ENCODE measurements around the gene TSPAN11. TPM values are rescaled to one million over a fixed set of nuclear protein-coding genes. Genes with fewer than 3 reads are reported as not detected.

TSPAN11 gene
- total RNA-seq, 2 experiments from 2014 or later: not detected

- Mint-ChIP-seq H3K27ac (no peak overlapping the region), H3K9me3 (no peaks in the 10 kb centered on the region), H3K27me3 (peaks cover 3% of the 10 kb centered on the region), H3K4me3 (no peak overlapping the region), H3K4me1 (no peaks in the 10 kb centered on the region), H3K36me3 (no peaks in the 10 kb centered on the region)
- POLR2A ChIA-PET: no interaction called here
- no peak for DNase-seq
- no peak for ATAC-seq (ENCODE audit: low read depth)
Measured at GRCh38 chr12:30970559-30971197, 44.1 kb downstream of the TSPAN11 start.

- Mint-ChIP-seq H3K9me3 (no peaks in the 10 kb centered on the region), H3K4me1 (no peaks in the 10 kb centered on the region), H3K27ac (no peak overlapping the region), H3K27me3 (peaks cover 3% of the 10 kb centered on the region), H3K4me3 (no peak overlapping the region), H3K36me3 (no peaks in the 10 kb centered on the region)
- no peak for ATAC-seq (ENCODE audit: low read depth)
- DNase-seq: no peak
- POLR2A ChIA-PET: no interaction called here
Measured at GRCh38 chr12:30972035-30972434, 45.5 kb downstream of the TSPAN11 start.

DNA sequence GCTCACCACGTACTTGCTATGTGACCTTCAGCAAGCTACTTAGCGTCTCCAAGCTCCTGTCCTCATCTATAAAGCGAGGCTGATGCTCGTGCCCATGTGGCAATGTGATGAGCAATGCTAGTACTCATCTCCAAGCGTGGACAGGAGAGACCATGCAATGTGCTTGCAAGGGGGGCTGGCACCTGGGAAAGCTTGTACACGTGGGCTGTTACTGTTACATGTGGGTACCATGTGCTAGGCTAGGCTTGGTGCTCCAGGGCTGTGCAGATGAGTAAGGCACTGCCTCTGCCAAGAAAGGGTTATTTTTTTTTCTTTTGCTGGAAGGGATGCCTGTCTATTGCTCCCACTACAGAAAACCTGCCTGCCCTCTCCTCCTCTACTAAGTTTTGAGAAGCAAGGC, 46.6 kb downstream of the TSPAN11 start:
- H3K4me1 Mint-ChIP-seq: no peaks in the 10 kb centered on the region

GRCh38 chr12:30973830-30974229, 47.3 kb downstream of the TSPAN11 start:
- H3K9me3 Mint-ChIP-seq: no peaks in the 10 kb centered on the region
- H3K4me3 Mint-ChIP-seq: no peak overlapping the region
- POLR2A ChIA-PET: no interaction called here
- peaks cover 2% of the 10 kb centered on the region for H3K27me3 Mint-ChIP-seq
- ATAC-seq (ENCODE audit: low read depth): no peak
- H3K27ac Mint-ChIP-seq: no peak overlapping the region
- H3K4me1 Mint-ChIP-seq: no peaks in the 10 kb centered on the region
- H3K36me3 Mint-ChIP-seq: no peaks in the 10 kb centered on the region
- DNase-seq: no peak

More for the DNA sequence above, 46.6 kb downstream of the TSPAN11 start:
- POLR2A ChIA-PET: no interaction called here
- Mint-ChIP-seq H3K36me3 (no peaks in the 10 kb centered on the region), H3K9me3 (no peaks in the 10 kb centered on the region), H3K27ac (no peak overlapping the region), H3K27me3 (peaks cover 3% of the 10 kb centered on the region), H3K4me3 (no peak overlapping the region)
- no peak for DNase-seq
- no peak for ATAC-seq (ENCODE audit: low read depth)

DNA sequence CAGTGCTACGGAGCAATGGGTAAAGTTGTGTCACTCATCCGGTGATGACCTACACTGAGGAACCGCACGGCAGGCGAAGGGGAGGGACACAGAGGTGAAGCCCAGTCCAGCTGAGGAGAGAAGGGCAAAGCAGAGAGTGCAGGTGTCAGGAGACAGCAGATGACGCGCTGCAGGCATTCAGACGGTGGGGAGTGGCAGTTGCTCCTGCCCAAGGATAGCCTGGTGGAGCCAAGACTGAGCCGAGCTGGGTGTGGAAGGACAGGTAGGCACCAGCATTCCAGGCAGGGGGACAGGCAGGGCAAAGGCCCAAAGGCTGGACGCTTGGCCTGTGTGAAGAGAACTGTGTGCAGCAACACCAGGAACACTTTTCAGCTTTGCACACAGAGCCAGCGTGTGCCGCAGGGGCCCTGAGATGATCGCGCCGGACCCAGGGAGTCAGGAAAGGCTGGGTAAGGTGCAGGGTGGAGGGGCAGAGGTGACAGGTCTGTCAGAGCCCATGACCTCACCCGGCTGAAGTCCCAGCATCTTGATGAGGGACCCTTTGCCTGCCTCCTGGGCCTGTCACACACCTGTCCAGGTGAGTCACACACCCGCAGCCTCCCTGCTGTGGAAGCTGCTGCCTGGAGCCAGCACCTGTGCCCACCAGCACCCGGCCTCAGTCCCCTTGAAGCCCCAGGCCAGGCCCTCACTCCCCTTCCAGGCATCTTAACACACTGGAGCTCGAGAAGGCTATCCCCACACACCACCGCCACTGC, 48.4 kb downstream of the TSPAN11 start:
- no peak overlapping the region for H3K4me3 Mint-ChIP-seq
- H3K9me3 Mint-ChIP-seq: no peaks in the 10 kb centered on the region
- H3K27ac Mint-ChIP-seq: no peak overlapping the region
- POLR2A ChIA-PET: no interaction called here
- peaks cover 2% of the 10 kb centered on the region for H3K27me3 Mint-ChIP-seq
- ATAC-seq (ENCODE audit: low read depth) (no peak), DNase-seq (no peak)
- H3K4me1 Mint-ChIP-seq: no peaks in the 10 kb centered on the region
- H3K36me3 Mint-ChIP-seq: no peaks in the 10 kb centered on the region

DNA sequence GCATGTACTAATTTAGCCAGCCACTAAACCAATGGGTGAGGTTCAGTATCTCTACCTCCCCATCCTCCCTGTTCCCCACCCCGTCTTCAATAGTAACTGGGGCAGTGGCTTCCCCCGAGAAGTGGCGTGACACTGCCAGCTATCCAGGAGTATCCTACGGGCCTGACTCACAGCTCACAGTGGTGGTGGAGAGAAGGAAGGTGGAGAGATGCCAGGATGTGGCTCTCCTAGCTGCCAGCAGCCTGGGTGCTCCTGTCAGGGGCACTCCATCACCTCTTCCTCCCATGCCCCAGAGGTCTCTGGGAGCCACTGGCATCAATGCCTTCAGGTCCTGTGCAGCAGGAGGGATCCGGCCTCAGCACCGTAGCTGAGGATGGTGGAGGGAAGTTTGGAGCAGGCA, 49.0 kb downstream of the TSPAN11 start:
- no peak for DNase-seq
- H3K27ac Mint-ChIP-seq: no peak overlapping the region
- no peaks in the 10 kb centered on the region for H3K36me3 Mint-ChIP-seq
- H3K9me3 Mint-ChIP-seq: no peaks in the 10 kb centered on the region
- peaks cover 2% of the 10 kb centered on the region for H3K27me3 Mint-ChIP-seq
- no peak overlapping the region for H3K4me3 Mint-ChIP-seq
- POLR2A ChIA-PET: no interaction called here
- H3K4me1 Mint-ChIP-seq: no peaks in the 10 kb centered on the region
- ATAC-seq (ENCODE audit: low read depth): no peak

GRCh38 chr12:30976206-30976605, 49.7 kb downstream of the TSPAN11 start:
- Mint-ChIP-seq H3K4me3 (no peak overlapping the region), H3K4me1 (no peaks in the 10 kb centered on the region), H3K36me3 (no peaks in the 10 kb centered on the region), H3K9me3 (no peaks in the 10 kb centered on the region), H3K27me3 (peaks cover 2% of the 10 kb centered on the region), H3K27ac (no peak overlapping the region)
- POLR2A ChIA-PET: no interaction called here
- DNase-seq (no peak), ATAC-seq (ENCODE audit: low read depth) (no peak)

DNA sequence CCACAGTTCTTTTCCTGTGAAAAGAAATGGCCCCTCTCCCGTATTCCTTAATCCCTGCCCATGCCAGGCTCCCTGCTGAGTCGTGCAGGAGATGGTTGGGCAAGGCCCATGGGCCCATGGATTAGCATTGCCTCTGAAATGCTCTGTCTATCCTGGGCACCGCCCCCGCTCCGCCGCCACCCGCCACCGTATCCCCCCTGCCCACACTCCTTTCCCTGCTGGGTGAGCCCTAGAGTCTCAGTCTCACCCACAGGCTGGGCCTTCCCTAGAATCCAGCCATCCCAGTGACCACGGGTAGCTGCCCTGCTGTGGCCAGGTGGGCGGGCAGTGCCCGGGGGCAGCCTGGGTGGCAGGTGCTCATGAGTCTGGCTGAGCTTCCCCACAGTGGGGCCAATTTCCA, 50.6 kb downstream of the TSPAN11 start:
- no peak overlapping the region for H3K4me3 Mint-ChIP-seq
- ATAC-seq (ENCODE audit: low read depth): no peak
- H3K4me1 Mint-ChIP-seq: no peaks in the 10 kb centered on the region
- DNase-seq: no peak
- no peaks in the 10 kb centered on the region for H3K27me3 Mint-ChIP-seq
- H3K36me3 Mint-ChIP-seq: no peaks in the 10 kb centered on the region
- H3K27ac Mint-ChIP-seq: no peak overlapping the region
- POLR2A ChIA-PET: no interaction called here
- H3K9me3 Mint-ChIP-seq: no peaks in the 10 kb centered on the region

- DNase-seq (no peak), ATAC-seq (ENCODE audit: low read depth) (no peak)
- Mint-ChIP-seq H3K27ac (no peak overlapping the region), H3K4me3 (no peak overlapping the region), H3K9me3 (no peaks in the 10 kb centered on the region), H3K4me1 (no peaks in the 10 kb centered on the region), H3K27me3 (no peaks in the 10 kb centered on the region), H3K36me3 (no peaks in the 10 kb centered on the region)
- POLR2A ChIA-PET: no interaction called here
Measured at GRCh38 chr12:30977537-30978349, 51.2 kb downstream of the TSPAN11 start.

GRCh38 chr12:30978639-30979038, 52.1 kb downstream of the TSPAN11 start:
- Mint-ChIP-seq H3K9me3 (no peaks in the 10 kb centered on the region), H3K4me3 (no peak overlapping the region), H3K27me3 (no peaks in the 10 kb centered on the region), H3K36me3 (no peaks in the 10 kb centered on the region), H3K27ac (no peak overlapping the region), H3K4me1 (no peaks in the 10 kb centered on the region)
- no peak for ATAC-seq (ENCODE audit: low read depth)
- no peak for DNase-seq
- POLR2A ChIA-PET: no interaction called here

GRCh38 chr12:30979371-30980259, 53.1 kb downstream of the TSPAN11 start:
- no peak for ATAC-seq (ENCODE audit: low read depth)
- Mint-ChIP-seq H3K27me3 (no peaks in the 10 kb centered on the region), H3K27ac (no peak overlapping the region), H3K9me3 (no peaks in the 10 kb centered on the region), H3K4me1 (no peaks in the 10 kb centered on the region), H3K4me3 (no peak overlapping the region), H3K36me3 (no peaks in the 10 kb centered on the region)
- POLR2A ChIA-PET: no interaction called here
- no peak for DNase-seq

DNA sequence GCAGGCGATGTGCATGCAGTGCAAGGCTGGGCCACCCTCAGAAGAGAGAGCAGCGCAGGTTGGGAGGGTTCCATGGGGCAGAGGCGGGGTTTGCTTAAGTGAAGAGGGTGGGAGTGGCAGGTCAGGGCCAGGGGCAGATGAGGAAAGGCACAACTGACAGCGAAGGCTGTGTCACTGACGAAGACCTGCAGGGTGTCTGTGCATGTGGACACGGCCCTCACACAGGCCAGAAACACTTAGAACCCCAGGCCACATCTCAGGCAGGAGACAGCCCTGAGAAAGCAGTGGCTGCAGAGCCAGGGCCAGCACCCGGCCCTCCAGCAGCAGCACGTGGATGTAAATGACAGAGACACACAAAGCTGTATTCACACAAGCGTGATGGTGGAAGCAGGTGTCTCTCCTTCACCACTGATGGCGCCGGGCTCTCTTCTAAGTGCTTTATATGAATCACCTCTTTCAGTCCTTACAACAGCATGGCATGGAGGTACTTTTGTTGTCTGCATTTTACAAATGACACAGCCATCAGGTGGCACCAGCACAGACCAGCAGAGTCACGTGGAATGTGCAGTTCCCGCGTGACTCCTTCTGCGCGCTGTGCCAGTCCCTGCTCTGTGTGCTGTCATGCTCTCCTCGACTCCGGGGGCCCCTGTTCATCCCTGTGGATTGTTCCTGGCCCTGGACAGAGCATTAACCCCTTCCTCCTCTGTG, 54.6 kb downstream of the TSPAN11 start:
- ATAC-seq (ENCODE audit: low read depth) (no peak), DNase-seq (no peak)
- no peaks in the 10 kb centered on the region for H3K36me3 Mint-ChIP-seq
- no peak overlapping the region for H3K4me3 Mint-ChIP-seq
- POLR2A ChIA-PET: no interaction called here
- no peaks in the 10 kb centered on the region for H3K27me3 Mint-ChIP-seq
- H3K4me1 Mint-ChIP-seq: no peaks in the 10 kb centered on the region
- no peaks in the 10 kb centered on the region for H3K9me3 Mint-ChIP-seq
- H3K27ac Mint-ChIP-seq: no peak overlapping the region

- H3K4me1 Mint-ChIP-seq: no peaks in the 10 kb centered on the region
- no peaks in the 10 kb centered on the region for H3K36me3 Mint-ChIP-seq
- ATAC-seq (ENCODE audit: low read depth) (no peak), DNase-seq (no peak)
- no peaks in the 10 kb centered on the region for H3K9me3 Mint-ChIP-seq
- H3K27ac Mint-ChIP-seq: no peak overlapping the region
- POLR2A ChIA-PET: no interaction called here
- no peak overlapping the region for H3K4me3 Mint-ChIP-seq
- no peaks in the 10 kb centered on the region for H3K27me3 Mint-ChIP-seq
Measured at GRCh38 chr12:30982413-30982812, 55.9 kb downstream of the TSPAN11 start.
